ENCODE results near the gene JUND. TPM values are rescaled to one million over a fixed set of nuclear protein-coding genes. Genes with fewer than 3 reads are reported as not detected.

JUND gene
- total RNA-seq, 2 donors from 2014 or later: 250 to 607 TPM

DNA sequence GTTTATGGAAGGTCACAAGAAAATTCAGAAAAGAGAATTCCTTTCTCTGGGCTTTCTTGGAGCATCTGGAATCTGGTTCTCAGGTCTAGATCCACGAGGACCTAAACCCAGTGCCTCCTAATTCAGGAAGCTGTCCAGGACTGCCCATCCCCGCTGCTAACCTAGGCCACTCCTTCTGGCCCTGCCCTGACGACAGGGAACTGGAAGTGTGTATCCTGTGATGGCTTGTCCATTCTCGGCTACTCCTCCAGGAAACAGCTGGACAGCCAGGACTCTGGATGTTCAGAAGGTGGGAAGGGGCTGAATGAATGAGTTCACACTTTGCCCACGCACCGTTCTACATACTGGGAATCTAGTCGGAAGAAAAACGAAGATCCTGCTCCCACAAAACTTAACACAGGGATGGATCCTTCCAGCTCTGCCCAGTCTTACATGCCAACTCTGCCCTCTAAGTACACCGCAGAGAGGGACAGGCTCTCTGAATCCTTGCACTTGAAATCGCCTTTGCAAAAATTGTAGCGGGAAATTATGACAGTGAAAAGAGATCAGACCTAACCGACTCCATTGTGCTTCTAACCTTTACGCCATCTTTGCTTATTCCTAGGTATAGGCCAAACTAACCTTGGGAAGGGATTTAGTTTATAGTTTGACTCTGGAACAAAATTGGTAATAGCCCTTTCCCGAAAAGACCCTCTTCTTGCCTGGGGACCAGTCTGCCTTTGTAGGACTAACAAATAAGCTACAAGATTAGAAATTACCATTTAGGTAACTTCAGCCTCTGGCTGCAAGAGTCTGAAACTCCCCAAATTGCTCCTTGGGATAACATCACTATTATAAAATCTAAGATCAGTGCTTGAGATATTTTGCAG lies 39.7 kb upstream of the JUND start:
- peaks cover 57% of the 10 kb centered on the region for H3K4me1 ChIP-seq
- intact Hi-C loops (cut with DNase I): no loop called here
- no peak overlapping the region for H3K27ac ChIP-seq
- WGBS, 2 donors: 77 to 86% methylated on average over 13 to 14 of the region's 14 CpGs
- DNase-seq: no peak
- no peaks in the 10 kb centered on the region for H3K9me3 ChIP-seq
- no peaks in the 10 kb centered on the region for H3K36me3 ChIP-seq (replicated peaks in 1 of 2; ENCODE audit: insufficient read depth in 1 of 2, low read depth in 2 of 2)
- H3K4me3 ChIP-seq: no peak overlapping the region
- H3K27me3 ChIP-seq: no peaks in the 10 kb centered on the region
- TF ChIP-seq, protein P1, sequence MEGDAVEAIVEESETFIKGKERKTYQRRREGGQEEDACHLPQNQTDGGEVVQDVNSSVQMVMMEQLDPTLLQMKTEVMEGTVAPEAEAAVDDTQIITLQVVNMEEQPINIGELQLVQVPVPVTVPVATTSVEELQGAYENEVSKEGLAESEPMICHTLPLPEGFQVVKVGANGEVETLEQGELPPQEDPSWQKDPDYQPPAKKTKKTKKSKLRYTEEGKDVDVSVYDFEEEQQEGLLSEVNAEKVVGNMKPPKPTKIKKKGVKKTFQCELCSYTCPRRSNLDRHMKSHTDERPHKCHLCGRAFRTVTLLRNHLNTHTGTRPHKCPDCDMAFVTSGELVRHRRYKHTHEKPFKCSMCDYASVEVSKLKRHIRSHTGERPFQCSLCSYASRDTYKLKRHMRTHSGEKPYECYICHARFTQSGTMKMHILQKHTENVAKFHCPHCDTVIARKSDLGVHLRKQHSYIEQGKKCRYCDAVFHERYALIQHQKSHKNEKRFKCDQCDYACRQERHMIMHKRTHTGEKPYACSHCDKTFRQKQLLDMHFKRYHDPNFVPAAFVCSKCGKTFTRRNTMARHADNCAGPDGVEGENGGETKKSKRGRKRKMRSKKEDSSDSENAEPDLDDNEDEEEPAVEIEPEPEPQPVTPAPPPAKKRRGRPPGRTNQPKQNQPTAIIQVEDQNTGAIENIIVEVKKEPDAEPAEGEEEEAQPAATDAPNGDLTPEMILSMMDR (IDR thresholded peaks at IDR 0.05): no peak
- no peak for TF ChIP-seq POLR2A (IDR thresholded peaks at IDR 0.05)
- ATAC-seq: no peak

DNA sequence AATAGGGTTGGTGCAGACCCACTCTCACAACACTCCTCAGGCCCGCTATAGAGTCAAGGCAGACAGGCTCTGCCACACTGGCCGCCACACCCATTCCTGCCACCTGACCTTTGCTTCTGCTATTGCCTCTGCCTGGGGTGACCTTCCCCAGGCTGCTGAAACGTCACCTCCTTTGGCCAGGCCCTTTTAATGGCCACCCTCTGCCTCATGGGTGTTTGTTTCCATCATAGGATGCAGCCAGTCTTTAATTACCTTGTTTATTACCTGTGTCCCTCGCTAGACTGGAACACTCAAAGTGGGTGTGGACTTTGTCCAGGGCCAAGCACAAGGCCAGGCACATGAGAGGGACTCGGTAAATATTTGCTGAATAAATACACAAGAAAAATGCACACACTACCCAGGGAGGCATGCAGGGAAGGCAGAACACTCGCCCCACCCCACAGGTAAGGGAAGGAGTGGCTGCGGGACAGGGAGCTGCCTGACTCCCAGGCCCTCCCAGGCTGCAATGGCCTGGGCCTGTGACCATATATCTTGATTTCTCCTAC lies 38.2 kb upstream of the JUND start:
- WGBS, 2 donors: 38 to 39% methylated on average over 7 of the region's 7 CpGs
- intact Hi-C loops (cut with DNase I): no loop called here
- TF ChIP-seq POLR2A (IDR thresholded peaks at IDR 0.05): peak in 1 of 3 donors; percentile 14
- TF ChIP-seq, protein P1 (IDR thresholded peaks at IDR 0.05): no peak
- Histone ChIP-seq H3K36me3 (replicated peaks in 1 of 2; ENCODE audit: insufficient read depth in 1 of 2, low read depth in 2 of 2) (no peaks in the 10 kb centered on the region), H3K4me3 (no peak overlapping the region), H3K9me3 (no peaks in the 10 kb centered on the region), H3K27ac (peak overlapping the region in 2 of 4 donors; percentile 20 to 42), H3K27me3 (no peaks in the 10 kb centered on the region), H3K4me1 (peaks cover 57% of the 10 kb centered on the region)
- peak; percentile 37 to 73 (median 52) for DNase-seq
- ATAC-seq: no peak

DNA sequence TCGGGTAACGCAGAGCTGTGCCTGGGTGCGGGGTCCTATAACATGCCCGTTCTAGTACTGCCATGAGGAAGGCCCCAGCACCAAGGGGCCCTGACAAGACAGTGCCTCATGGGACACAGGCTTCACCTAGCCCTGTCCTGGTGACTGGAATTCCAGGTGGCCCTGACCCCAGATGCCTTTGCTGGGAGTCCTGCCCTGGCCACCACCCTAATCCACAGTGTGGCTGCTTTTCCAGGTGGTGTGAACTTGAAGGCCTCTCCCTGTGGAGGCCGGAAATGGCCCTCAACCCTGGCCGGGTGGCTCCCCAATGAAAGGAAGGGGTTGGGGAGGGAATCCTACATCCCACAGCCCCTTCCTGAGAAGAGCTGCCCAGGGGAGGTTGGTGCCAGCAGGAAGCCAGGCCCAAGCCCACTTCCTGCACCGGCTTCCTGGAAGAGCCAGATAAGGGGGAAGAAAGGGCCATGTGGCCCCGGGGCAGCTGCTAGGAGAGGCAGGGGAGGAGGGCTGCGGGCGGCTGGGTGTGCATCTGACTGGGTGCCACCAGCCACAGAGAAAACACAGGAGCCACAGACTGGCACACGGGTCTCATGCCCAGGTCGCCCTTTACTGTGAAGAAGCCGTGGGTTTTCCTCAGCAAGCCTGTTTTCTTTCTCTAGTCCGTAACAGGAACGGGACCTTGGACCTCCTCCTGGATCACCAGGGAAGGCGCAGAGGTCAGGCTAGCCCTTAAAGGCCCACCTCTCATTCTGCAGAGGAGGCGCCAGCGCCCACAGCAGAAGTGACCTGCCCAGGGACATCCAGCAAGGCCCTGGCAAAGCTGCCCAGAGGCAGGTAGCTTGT lies 36.8 kb upstream of the JUND start:
- Histone ChIP-seq H3K27me3 (no peaks in the 10 kb centered on the region), H3K4me3 (no peak overlapping the region), H3K9me3 (no peaks in the 10 kb centered on the region), H3K4me1 (peaks cover 46% of the 10 kb centered on the region), H3K36me3 (replicated peaks in 1 of 2; ENCODE audit: insufficient read depth in 1 of 2, low read depth in 2 of 2) (no peaks in the 10 kb centered on the region), H3K27ac (peak overlapping the region; percentile 47 to 51 (median 50))
- TF ChIP-seq POLR2A (IDR thresholded peaks at IDR 0.05): no peak
- TF ChIP-seq, protein P1 (IDR thresholded peaks at IDR 0.05): no peak
- DNase-seq (peak in 2 of 4 donors; percentile 30 to 45), ATAC-seq (no peak)
- intact Hi-C loops (cut with DNase I): no loop called here
- WGBS, 2 donors: 65 to 86% methylated on average over 3 to 18 of the region's 18 CpGs

DNA sequence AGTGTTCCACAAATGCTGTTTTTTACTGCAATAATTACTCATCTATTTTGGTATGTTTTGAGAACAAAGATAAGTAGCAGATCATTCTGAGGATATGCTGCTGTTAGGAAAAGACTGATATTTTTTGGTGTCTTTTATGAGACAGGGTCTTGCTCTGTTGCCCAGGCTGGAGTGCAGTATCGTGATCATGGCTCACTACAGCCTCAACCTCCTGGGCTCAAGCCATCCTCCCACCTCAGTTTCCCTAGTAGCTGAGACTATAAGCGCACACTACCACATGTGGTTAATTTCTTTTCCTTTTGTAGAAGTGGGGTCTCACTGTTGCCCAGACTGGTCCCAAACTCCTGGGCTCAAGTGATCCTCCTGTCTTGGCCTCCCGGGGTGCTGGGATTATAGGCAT lies 32.0 kb upstream of the JUND start:
- H3K27ac ChIP-seq: no peak overlapping the region
- H3K36me3 ChIP-seq (replicated peaks in 1 of 2; ENCODE audit: insufficient read depth in 1 of 2, low read depth in 2 of 2): peaks cover 0 to 2% of the 10 kb centered on the region in 2 donors
- no peaks in the 10 kb centered on the region for H3K9me3 ChIP-seq
- DNase-seq (no peak), ATAC-seq (no peak)
- H3K4me3 ChIP-seq: no peak overlapping the region
- WGBS, 2 donors: 93 to 98% methylated on average over 3 of the region's 3 CpGs
- TF ChIP-seq, protein P1 (IDR thresholded peaks at IDR 0.05): no peak
- no peak for TF ChIP-seq POLR2A (IDR thresholded peaks at IDR 0.05)
- no peaks in the 10 kb centered on the region for H3K27me3 ChIP-seq
- H3K4me1 ChIP-seq: peaks cover 18% of the 10 kb centered on the region
- intact Hi-C loops (cut with DNase I): no loop called here
